ENCODE data around the gene MVK. TPM values are rescaled to one million over a fixed set of nuclear protein-coding genes. Genes with fewer than 3 reads are reported as not detected.

The MVK gene
- total RNA-seq, 4 donors from 2014 or later: 6.2 to 18.7 (median 12.2) TPM

- TF ChIP-seq POLR2AphosphoS5 (IDR thresholded peaks at IDR 0.05) (no peak), POLR2A (IDR thresholded peaks at IDR 0.05; ENCODE audit: low read depth) (no peak), EP300 (IDR thresholded peaks at IDR 0.05) (no peak), CTCF (IDR thresholded peaks at IDR 0.05) (no peak)
- peaks cover 0 to 80% (median 53%) of the 10 kb centered on the region in 4 donors for H3K36me3 ChIP-seq
- H3K9me3 ChIP-seq: no peaks in the 10 kb centered on the region
- no peaks in the 10 kb centered on the region for H3K27me3 ChIP-seq
- WGBS: 90% methylated on average over 18 of the region's 19 CpGs
- intact Hi-C loops (cut with DNase I): no loop called here
- H3K4me1 ChIP-seq: peaks cover 0 to 2% (median under 1%) of the 10 kb centered on the region in 4 donors
- DNase-seq (ENCODE audit: extremely low spot score): no peak
- no peak overlapping the region for H3K27ac ChIP-seq (replicated peaks in 1 of 4)
- H3K4me3 ChIP-seq: no peak overlapping the region
Measured at GRCh38 chr12:109592195-109592904, 18.8 kb downstream of the MVK start.

DNA sequence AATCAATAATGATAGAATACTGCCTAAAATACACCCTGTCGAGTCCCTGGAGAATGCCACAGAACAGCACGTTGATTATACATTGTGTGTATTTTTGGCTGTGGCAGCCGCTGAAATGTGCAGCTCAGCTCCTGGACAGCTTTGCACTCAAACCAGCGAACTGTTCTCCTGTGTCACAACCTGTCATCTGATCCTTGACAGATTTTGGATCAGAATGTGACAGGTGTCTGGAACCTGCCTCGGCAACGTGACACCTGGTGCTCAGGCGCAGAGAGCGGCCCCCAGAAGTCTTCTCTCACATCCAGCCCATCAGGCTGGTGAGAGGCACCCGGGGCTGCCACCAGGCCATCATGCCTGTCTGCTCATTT is 19.3 kb downstream of the MVK start:
- TF ChIP-seq CTCF (IDR thresholded peaks at IDR 0.05): no peak
- Histone ChIP-seq H3K4me1 (peaks cover 5 to 7% (median 6%) of the 10 kb centered on the region in 4 donors), H3K4me3 (no peak overlapping the region), H3K27ac (replicated peaks in 1 of 4) (no peak overlapping the region), H3K9me3 (no peaks in the 10 kb centered on the region), H3K27me3 (no peaks in the 10 kb centered on the region), H3K36me3 (peaks cover 0 to 75% (median 48%) of the 10 kb centered on the region in 4 donors)
- WGBS: 54% methylated on average over 4 of the region's 9 CpGs
- DNase-seq (ENCODE audit: extremely low spot score): no peak
- intact Hi-C loops (cut with DNase I): no loop called here

DNA sequence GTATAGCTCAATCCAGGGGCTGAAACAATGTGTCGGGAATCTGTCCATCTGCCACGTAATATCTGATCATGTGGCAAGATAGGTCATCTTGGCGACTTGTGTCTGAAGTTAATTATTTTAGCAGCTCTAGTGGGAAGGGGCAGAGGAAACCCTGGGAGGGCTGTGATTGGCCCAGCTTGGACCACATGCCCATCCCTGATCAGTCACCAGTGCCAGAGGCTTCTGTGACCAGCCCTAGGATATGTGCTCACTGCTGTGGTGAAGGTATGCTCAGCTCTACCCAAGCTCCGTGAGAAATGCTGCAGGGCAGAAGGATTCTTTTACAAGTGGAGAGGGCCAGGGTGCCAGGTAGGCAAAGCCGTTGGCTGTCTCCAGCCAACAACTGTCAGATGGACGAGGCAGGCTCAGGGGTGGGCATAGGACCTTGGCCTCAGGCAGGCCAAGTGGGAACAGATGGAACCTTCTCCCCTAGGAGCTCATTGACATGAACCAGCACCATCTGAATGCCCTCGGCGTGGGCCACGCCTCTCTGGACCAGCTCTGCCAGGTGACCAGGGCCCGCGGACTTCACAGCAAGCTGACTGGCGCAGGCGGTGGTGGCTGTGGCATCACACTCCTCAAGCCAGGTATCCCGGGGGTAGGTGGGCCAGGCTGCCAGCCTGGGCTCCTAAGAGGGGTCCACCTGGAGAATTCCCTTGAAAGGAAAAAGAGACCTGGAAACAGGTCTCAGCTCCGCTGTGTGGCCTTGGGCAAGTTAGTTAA is 21.1 kb downstream of the MVK start:
- 92% methylated on average over 9 of the region's 15 CpGs for WGBS
- no peak for DNase-seq (ENCODE audit: extremely low spot score)
- no peaks in the 10 kb centered on the region for H3K27me3 ChIP-seq
- H3K36me3 ChIP-seq: peaks cover 0 to 62% (median 39%) of the 10 kb centered on the region in 4 donors
- H3K27ac ChIP-seq (replicated peaks in 1 of 4): no peak overlapping the region
- H3K4me3 ChIP-seq: no peak overlapping the region
- H3K9me3 ChIP-seq: no peaks in the 10 kb centered on the region
- TF ChIP-seq CTCF (IDR thresholded peaks at IDR 0.05): no peak
- TF ChIP-seq POLR2AphosphoS5 (IDR thresholded peaks at IDR 0.05): no peak
- TF ChIP-seq POLR2A (IDR thresholded peaks at IDR 0.05; ENCODE audit: low read depth): no peak
- TF ChIP-seq EP300 (IDR thresholded peaks at IDR 0.05): no peak
- H3K4me1 ChIP-seq: peaks cover 8 to 13% (median 10%) of the 10 kb centered on the region in 4 donors
- intact Hi-C loops (cut with DNase I): loop anchor here (5.0 kb wide), 1 partner anchor 118 kb away; the partner anchor contains the start of gene FAM222A

- intact Hi-C loops (cut with DNase I): loop anchor here (5.0 kb wide), 1 partner anchor 117 kb away; the partner anchor contains the start of gene FAM222A
- TF ChIP-seq CTCF (IDR thresholded peaks at IDR 0.05) (no peak), EP300 (IDR thresholded peaks at IDR 0.05) (no peak)
- H3K27ac ChIP-seq (replicated peaks in 1 of 4): no peak overlapping the region
Measured at GRCh38 chr12:109595321-109595902, 21.8 kb downstream of the MVK start.

More at GRCh38 chr12:109595321-109595902, 21.8 kb downstream of the MVK start:
- no peaks in the 10 kb centered on the region for H3K27me3 ChIP-seq
- H3K36me3 ChIP-seq: peaks cover 0 to 62% (median 39%) of the 10 kb centered on the region in 4 donors
- peaks cover 8 to 13% (median 10%) of the 10 kb centered on the region in 4 donors for H3K4me1 ChIP-seq
- H3K4me3 ChIP-seq: no peak overlapping the region
- 71% methylated on average over 10 of the region's 10 CpGs for WGBS
- H3K9me3 ChIP-seq: no peaks in the 10 kb centered on the region
- DNase-seq (ENCODE audit: extremely low spot score): no peak

Data from esophagus muscularis mucosa (tissue), 4 donors.